MM.1S (cell line): ENCODE results near the gene SYNGR2.

Source experiments
- CTCF ChIP-seq: fragments of 300-600 bp; sonication (generic); IDR thresholded peaks from 2 replicates; pipeline ENCODE4 v1.5.1; 2016; ENCODE audit warnings: antibody characterized with exemption, low read length, mixed read lengths
- EZH2 ChIP-seq: fragments of 300-600 bp; sonication (generic); optimal IDR thresholded peaks from 2 replicates; pipeline ENCODE3; 2017; ENCODE audit warnings: low read depth, mild to moderate bottlenecking, antibody characterized with exemption, low read length, mixed read lengths

- no peak for TF ChIP-seq EZH2
- TF ChIP-seq CTCF = no peak
These were observed 16.0 kb downstream of the SYNGR2 start for GRCh38 chr17:78184351-78184750.
